ENCODE measurements around the gene EDIL3. TPM values are rescaled to one million over a fixed set of nuclear protein-coding genes. Genes with fewer than 3 reads are reported as not detected.

The EDIL3 gene
- total and polyA plus RNA-seq, 2 of the 8 experiments (the other 6 are each of a cell fraction or from before 2014, with no cell fraction given) = 14.7 to 47.2 TPM

- H3K9me3 ChIP-seq (ENCODE audit: insufficient read depth in 2 of 2, low read depth in 1 of 2, low read length in 1 of 2) = no peaks in the 10 kb centered on the region
- no peak overlapping the region for H3K4ac ChIP-seq (replicated peaks; ENCODE audit: insufficient read length, low read depth, low read length)
- H3K23me2 ChIP-seq (ENCODE audit: low read depth, low read length) = no peaks in the 10 kb centered on the region; the same call in 1 of the 2 replicates
- H3K18ac ChIP-seq (ENCODE audit: extremely low read depth, low read length) = no peak overlapping the region
- ChIA-PET CTCF (ENCODE audit: partially characterized antibody) (no interaction called here), POLR2A (ENCODE audit: partially characterized antibody) (no interaction called here)
- H2AK5ac ChIP-seq (ENCODE audit: low read depth, low read length) = no peak overlapping the region
- no peak overlapping the region for H3K56ac ChIP-seq (replicated peaks; ENCODE audit: insufficient read length, low read depth, low read length)
- peaks cover 0 to 2% (median 0%) of the 10 kb centered on the region in 4 experiments; a peak in 2 of 7 replicates for H3K4me1 ChIP-seq (replicated peaks in 1 of 4; ENCODE audit: control insufficient read depth in 3 of 4, insufficient read depth in 4 of 4, low read length in 3 of 4)
- no peak overlapping the region for H2AFZ ChIP-seq (ENCODE audit: low read length)
- no peak for FAIRE-seq
- no peak for TF ChIP-seq TBP (IDR thresholded peaks at IDR 0.05; ENCODE audit: low read depth, low read length)
- no peak for TF ChIP-seq CREB1 (IDR thresholded peaks at IDR 0.05)
- H3K27me3 ChIP-seq (replicated peaks in 1 of 4; ENCODE audit: control insufficient read depth in 3 of 4, extremely low read depth in 1 of 4, insufficient read depth in 3 of 4, low read length in 3 of 4) = no peaks in the 10 kb centered on the region
- no peak overlapping the region for H3K4me3 ChIP-seq (ENCODE audit: extremely low read depth in 1 of 4, insufficient read depth in 2 of 4, low read depth in 3 of 4, low read length in 4 of 4)
- H4K91ac ChIP-seq (replicated peaks; ENCODE audit: insufficient read length, low read length) = no peak overlapping the region
- no peaks in the 10 kb centered on the region for H3K36me3 ChIP-seq (ENCODE audit: control insufficient read depth in 2 of 4, insufficient read depth in 4 of 4, low read length in 3 of 4)
- no peak overlapping the region for H2BK15ac ChIP-seq (ENCODE audit: low read length)
- H4K8ac ChIP-seq (ENCODE audit: extremely low read depth, insufficient read depth, low read length) = no peak overlapping the region
- no peak overlapping the region for H3K23ac ChIP-seq (ENCODE audit: insufficient read length)
- no peaks in the 10 kb centered on the region for H4K20me1 ChIP-seq (replicated peaks in 1 of 2; ENCODE audit: control insufficient read depth in 1 of 2, insufficient read depth in 2 of 2, low read length in 2 of 2)
- no peak overlapping the region for H2BK12ac ChIP-seq (ENCODE audit: low read depth, low read length)
- no peak overlapping the region for H3K4me2 ChIP-seq (ENCODE audit: insufficient read depth in 1 of 2, low read depth in 2 of 2, low read length in 2 of 2)
- no peak overlapping the region for H2BK5ac ChIP-seq (ENCODE audit: low read depth, low read length)
- no peak overlapping the region for H2BK20ac ChIP-seq (ENCODE audit: low read length)
- no peaks in the 10 kb centered on the region for H3K79me2 ChIP-seq (ENCODE audit: control insufficient read depth in 1 of 2, insufficient read depth in 2 of 2, low read length in 2 of 2)
- H3K79me1 ChIP-seq (ENCODE audit: low read depth, low read length) = peaks cover 2% of the 10 kb centered on the region; the same call in 1 of the 2 replicates
- no peak overlapping the region for H4K5ac ChIP-seq (ENCODE audit: insufficient read length, low read depth, low read length)
- no peak for DNase-seq (ENCODE audit: low read depth in 1 of 2, low spot score in 2 of 2)
- no peak overlapping the region for H3K27ac ChIP-seq (ENCODE audit: low read depth, low read length)
- H2BK120ac ChIP-seq (replicated peaks; ENCODE audit: low read depth, low read length) = no peak overlapping the region
- no peak overlapping the region for H3K9ac ChIP-seq (replicated peaks in 1 of 4; ENCODE audit: extremely low read depth in 1 of 4, low read depth in 3 of 4, low read length in 3 of 4)
- no peak overlapping the region for H3K14ac ChIP-seq (ENCODE audit: insufficient read length)
Measured at GRCh38 chr5:84279234-84279633, 105.4 kb downstream of the EDIL3 start.

Data from H1 (cell line).